CD4-positive, alpha-beta T cell (primary cell): ENCODE data around the gene PHF11. TPM values are rescaled to one million over a fixed set of nuclear protein-coding genes. Genes with fewer than 3 reads are reported as not detected.

Experiments used
- ATAC-seq: fragments of 200-7000 bp; cut with Tn5 transposase; one replicate; pipeline ENCODE4 v1.10.0; 2022; ENCODE audit warnings: mild to moderate bottlenecking; ENCODE audit not compliant: poor library complexity
- CTCF ChIA-PET: fragments of 350-600 bp; sonication (Branson Sonifier 250); formaldehyde crosslinking; loops from one replicate; lab custom pipeline; 2021; ENCODE audit warnings: antibody characterized with exemption, inconsistent platforms; lab: Charles Lee
- POLR2A ChIA-PET: fragments of 350-600 bp; sonication (Branson Sonifier 250); formaldehyde crosslinking; loops from one replicate; lab custom pipeline; 2021; ENCODE audit warnings: antibody characterized with exemption, inconsistent platforms; lab: Charles Lee
- DNase-seq, 14 experiments: peaks; one replicate each; pipeline ENCODE4 v3.0.0-alpha.2; 2013 to 2020; ENCODE audit warnings: mixed read lengths in 2 of 14
- H3K27ac ChIP-seq, 2 donors: one replicate each; pipeline versions ENCODE4 v1.5.1 to v1.7.0; 2013; ENCODE audit warnings: low read length in 2 of 2, low read depth in 1 of 2, mild to moderate bottlenecking in 1 of 2
- H3K27me3 ChIP-seq, 2 experiments: 1 replicate in 1 of 2; 2 replicates in 1 of 2; pipeline versions ENCODE4 v1.6.1 to v1.7.0; 2013; ENCODE audit warnings: low read length in 2 of 2, control low read depth in 1 of 2, mild to moderate bottlenecking in 1 of 2, moderate library complexity in 1 of 2; ENCODE audit not compliant: insufficient read depth in 2 of 2, control insufficient read depth in 1 of 2
- H3K36me3 ChIP-seq: one replicate; pipeline ENCODE4 v1.6.1; 2013; ENCODE audit warnings: low read length, control low read depth; ENCODE audit not compliant: insufficient read depth
- H3K4me1 ChIP-seq: one replicate; pipeline ENCODE4 v1.6.1; 2013; ENCODE audit warnings: low read length, control low read depth; ENCODE audit not compliant: insufficient read depth
- H3K4me3 ChIP-seq: one replicate; pipeline ENCODE4 v1.5.1; 2013; ENCODE audit warnings: mild to moderate bottlenecking, low read length, moderate library complexity
- H3K9me3 ChIP-seq, 2 experiments: 1 replicate in 1 of 2; 2 replicates in 1 of 2; pipeline versions ENCODE4 v1.6.1 to v1.7.0; 2013; ENCODE audit warnings: low read length in 2 of 2, mild to moderate bottlenecking in 2 of 2, control low read depth in 1 of 2, moderate library complexity in 1 of 2; ENCODE audit not compliant: control insufficient read depth in 1 of 2, insufficient read depth in 1 of 2
- H3K27ac Mint-ChIP-seq: one replicate; pipeline ENCODE4 v1.8.0; 2020; ENCODE audit warnings: mixed read lengths
- H3K27me3 Mint-ChIP-seq: one replicate; pipeline ENCODE4 v1.8.0; 2021; ENCODE audit warnings: mixed read lengths
- H3K36me3 Mint-ChIP-seq: one replicate; pipeline ENCODE4 v1.8.0; 2021; ENCODE audit warnings: low read depth, mixed read lengths
- H3K4me1 Mint-ChIP-seq: one replicate; pipeline ENCODE4 v1.8.0; 2021; ENCODE audit warnings: low read depth, mixed read lengths
- H3K4me3 Mint-ChIP-seq: one replicate; pipeline ENCODE4 v1.8.0; 2020; ENCODE audit warnings: mild to moderate bottlenecking, mixed read lengths
- H3K9me3 Mint-ChIP-seq: one replicate; pipeline ENCODE4 v1.8.0; 2020; ENCODE audit warnings: mixed read lengths
- intact Hi-C, 2 experiments: fragments of 100-400 bp; cut with DNase I in 1 of 2; cut with micrococcal nuclease in 1 of 2; formaldehyde crosslinking; loops; one replicate each; pipeline versions ENCODE4 v1.15.1 to v1.9.0; 2023 to 2025; cut with DNase I, micrococcal nuclease
- total RNA-seq, 174 experiments: library from RNA in 2 of 174; stranded (reverse) in 2 of 174; gene quantifications; one replicate each; pipeline ENCODE4 v1.2.3 and lab custom pipeline; 2021 to 2026
- TF ChIP-seq, protein P1 (sequence below): fragments of 200-600 bp; IDR thresholded peaks from one replicate; pipeline ENCODE4 v1.8.0; 2022; ENCODE audit warnings: antibody characterized with exemption, mild to moderate bottlenecking

PHF11 gene
- total RNA-seq, 2 experiments from 2014 or later = 105 TPM

DNA sequence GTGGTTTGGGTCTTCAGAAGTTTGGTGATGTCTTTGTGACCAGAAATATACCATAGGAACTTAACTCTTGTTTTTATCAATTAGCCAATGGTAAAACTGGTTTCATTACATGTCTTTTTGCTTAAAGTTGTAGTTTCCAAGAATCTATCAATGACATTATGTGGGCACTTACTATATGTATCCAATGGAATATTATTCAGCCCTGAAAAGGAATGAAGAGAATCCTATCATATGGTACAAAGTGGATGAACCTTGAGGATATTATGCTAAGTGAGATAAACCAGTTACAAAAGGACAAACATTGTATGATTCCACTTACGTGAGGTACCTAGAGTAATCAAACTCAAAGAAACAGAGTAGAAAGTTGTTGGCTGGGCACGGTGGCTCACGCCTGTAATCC lies 63.3 kb downstream of the PHF11 start:
- intact Hi-C loops = no loop called here
- Mint-ChIP-seq H3K4me1 (peaks cover 4% of the 10 kb centered on the region), H3K27ac (no peak overlapping the region)

DNA sequence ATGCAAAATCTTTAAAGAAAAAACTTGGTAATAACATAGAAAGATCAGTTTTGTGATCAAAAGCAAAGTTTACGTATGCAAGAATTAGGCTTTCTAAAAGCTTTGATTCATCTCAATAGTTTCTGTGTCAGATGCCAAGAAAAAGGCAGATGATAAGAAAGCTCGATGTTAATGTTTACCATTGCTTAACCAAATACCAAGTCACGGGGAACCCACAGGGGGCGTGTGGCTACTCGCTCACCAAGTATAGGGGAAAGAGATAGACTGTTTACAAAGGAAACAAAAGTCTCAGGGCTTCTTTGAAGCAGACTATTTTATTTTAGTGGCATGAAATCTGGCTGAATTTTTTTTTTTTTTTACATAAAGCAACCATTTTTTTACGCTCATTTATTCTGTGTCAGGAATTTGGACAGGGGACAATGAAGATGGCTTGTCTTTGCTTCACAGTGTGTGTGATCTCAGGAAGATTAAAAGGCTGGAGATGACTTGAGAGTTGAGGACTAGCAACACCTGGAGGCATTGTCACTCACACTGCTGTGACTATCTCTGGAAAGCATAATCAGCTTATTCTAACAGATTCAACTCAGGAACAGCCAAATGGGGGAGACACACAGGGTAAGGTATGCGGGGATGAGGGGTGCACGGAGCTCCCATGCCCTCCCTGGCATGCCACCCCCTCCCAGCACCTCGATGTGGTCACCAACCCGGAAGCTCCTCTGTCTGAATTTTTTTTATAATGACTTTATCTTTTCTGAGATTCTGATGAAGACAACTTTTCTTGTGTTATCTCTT lies 64.7 kb downstream of the PHF11 start:
- ATAC-seq (peak; percentile 34), DNase-seq (peak in 4 of 14 experiments; percentile 9 to 35 (median 29))
- no peak overlapping the region for H3K4me3 Mint-ChIP-seq
- no peaks in the 10 kb centered on the region for H3K27me3 ChIP-seq
- no peaks in the 10 kb centered on the region for H3K9me3 ChIP-seq
- ChIA-PET POLR2A (interaction anchor here (0.6 to 0.8 kb wide), 3 partner anchors 18 to 189 kb away, joined by 3 read pairs; no protein-coding TSS in a partner anchor), CTCF (interaction anchor here (1.2 to 1.4 kb wide), 2 partner anchors 11 to 47 kb away, joined by 3 to 5 read pairs; no protein-coding TSS in a partner anchor)
- H3K4me1 ChIP-seq = no peaks in the 10 kb centered on the region
- H3K36me3 ChIP-seq = peaks cover 44% of the 10 kb centered on the region
- peaks cover 71% of the 10 kb centered on the region for H3K36me3 Mint-ChIP-seq
- no peak overlapping the region for H3K27ac ChIP-seq
- H3K4me1 Mint-ChIP-seq = peaks cover 4% of the 10 kb centered on the region
- no peak overlapping the region for H3K4me3 ChIP-seq
- no peaks in the 10 kb centered on the region for H3K27me3 Mint-ChIP-seq
- intact Hi-C loops = no loop called here
- H3K27ac Mint-ChIP-seq = no peak overlapping the region
- H3K9me3 Mint-ChIP-seq = no peaks in the 10 kb centered on the region
- TF ChIP-seq, protein P1, sequence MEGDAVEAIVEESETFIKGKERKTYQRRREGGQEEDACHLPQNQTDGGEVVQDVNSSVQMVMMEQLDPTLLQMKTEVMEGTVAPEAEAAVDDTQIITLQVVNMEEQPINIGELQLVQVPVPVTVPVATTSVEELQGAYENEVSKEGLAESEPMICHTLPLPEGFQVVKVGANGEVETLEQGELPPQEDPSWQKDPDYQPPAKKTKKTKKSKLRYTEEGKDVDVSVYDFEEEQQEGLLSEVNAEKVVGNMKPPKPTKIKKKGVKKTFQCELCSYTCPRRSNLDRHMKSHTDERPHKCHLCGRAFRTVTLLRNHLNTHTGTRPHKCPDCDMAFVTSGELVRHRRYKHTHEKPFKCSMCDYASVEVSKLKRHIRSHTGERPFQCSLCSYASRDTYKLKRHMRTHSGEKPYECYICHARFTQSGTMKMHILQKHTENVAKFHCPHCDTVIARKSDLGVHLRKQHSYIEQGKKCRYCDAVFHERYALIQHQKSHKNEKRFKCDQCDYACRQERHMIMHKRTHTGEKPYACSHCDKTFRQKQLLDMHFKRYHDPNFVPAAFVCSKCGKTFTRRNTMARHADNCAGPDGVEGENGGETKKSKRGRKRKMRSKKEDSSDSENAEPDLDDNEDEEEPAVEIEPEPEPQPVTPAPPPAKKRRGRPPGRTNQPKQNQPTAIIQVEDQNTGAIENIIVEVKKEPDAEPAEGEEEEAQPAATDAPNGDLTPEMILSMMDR = no peak

More for the DNA sequence above, 63.3 kb downstream of the PHF11 start:
- Histone ChIP-seq H3K9me3 (no peaks in the 10 kb centered on the region), H3K27me3 (no peaks in the 10 kb centered on the region), H3K4me1 (no peaks in the 10 kb centered on the region), H3K36me3 (peaks cover 52% of the 10 kb centered on the region), H3K4me3 (no peak overlapping the region), H3K27ac (no peak overlapping the region)
- Mint-ChIP-seq H3K4me3 (no peak overlapping the region), H3K27me3 (no peaks in the 10 kb centered on the region), H3K9me3 (no peaks in the 10 kb centered on the region), H3K36me3 (peaks cover 80% of the 10 kb centered on the region)
- DNase-seq (no peak), ATAC-seq (no peak)
- TF ChIP-seq, protein P1 = no peak
- ChIA-PET CTCF (no interaction called here), POLR2A (no interaction called here)

DNA sequence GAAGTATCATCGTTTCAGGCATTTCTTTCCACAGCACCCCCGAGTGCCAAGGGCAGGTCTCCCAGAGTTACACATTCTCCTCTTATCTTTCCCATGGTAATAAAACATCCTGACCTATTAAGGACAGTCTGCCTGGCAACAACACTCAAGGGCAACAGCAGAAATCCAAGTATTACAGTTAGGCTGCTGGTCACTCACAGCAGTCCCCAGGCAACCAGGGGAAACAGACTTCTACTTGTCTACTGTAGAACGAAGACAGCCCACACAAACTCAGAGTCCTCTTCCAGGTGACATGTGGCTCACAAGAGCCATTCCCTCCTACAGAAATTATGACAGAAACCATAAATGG lies 65.3 kb downstream of the PHF11 start:
- Histone ChIP-seq H3K9me3 (no peaks in the 10 kb centered on the region), H3K36me3 (peaks cover 40% of the 10 kb centered on the region), H3K27ac (no peak overlapping the region), H3K4me1 (no peaks in the 10 kb centered on the region), H3K4me3 (no peak overlapping the region), H3K27me3 (no peaks in the 10 kb centered on the region)
- no peak overlapping the region for H3K27ac Mint-ChIP-seq
- H3K4me1 Mint-ChIP-seq = peaks cover 4% of the 10 kb centered on the region
- no peak for DNase-seq
- no peaks in the 10 kb centered on the region for H3K9me3 Mint-ChIP-seq
- ChIA-PET CTCF (interaction anchor here (1.2 to 1.4 kb wide), 2 partner anchors 10 to 46 kb away, joined by 3 to 5 read pairs; no protein-coding TSS in a partner anchor), POLR2A (no interaction called here)
- H3K4me3 Mint-ChIP-seq = no peak overlapping the region
- ATAC-seq = no peak
- H3K36me3 Mint-ChIP-seq = peaks cover 66% of the 10 kb centered on the region
- H3K27me3 Mint-ChIP-seq = no peaks in the 10 kb centered on the region
- TF ChIP-seq, protein P1 = no peak
- intact Hi-C loops = no loop called here
